ENCODE measurements around the gene TPGS1. TPM values are rescaled to one million over a fixed set of nuclear protein-coding genes. Genes with fewer than 3 reads are reported as not detected.

TPGS1 gene
- total RNA-seq, 1 experiment from 2014 or later = 13.8 TPM

DNA sequence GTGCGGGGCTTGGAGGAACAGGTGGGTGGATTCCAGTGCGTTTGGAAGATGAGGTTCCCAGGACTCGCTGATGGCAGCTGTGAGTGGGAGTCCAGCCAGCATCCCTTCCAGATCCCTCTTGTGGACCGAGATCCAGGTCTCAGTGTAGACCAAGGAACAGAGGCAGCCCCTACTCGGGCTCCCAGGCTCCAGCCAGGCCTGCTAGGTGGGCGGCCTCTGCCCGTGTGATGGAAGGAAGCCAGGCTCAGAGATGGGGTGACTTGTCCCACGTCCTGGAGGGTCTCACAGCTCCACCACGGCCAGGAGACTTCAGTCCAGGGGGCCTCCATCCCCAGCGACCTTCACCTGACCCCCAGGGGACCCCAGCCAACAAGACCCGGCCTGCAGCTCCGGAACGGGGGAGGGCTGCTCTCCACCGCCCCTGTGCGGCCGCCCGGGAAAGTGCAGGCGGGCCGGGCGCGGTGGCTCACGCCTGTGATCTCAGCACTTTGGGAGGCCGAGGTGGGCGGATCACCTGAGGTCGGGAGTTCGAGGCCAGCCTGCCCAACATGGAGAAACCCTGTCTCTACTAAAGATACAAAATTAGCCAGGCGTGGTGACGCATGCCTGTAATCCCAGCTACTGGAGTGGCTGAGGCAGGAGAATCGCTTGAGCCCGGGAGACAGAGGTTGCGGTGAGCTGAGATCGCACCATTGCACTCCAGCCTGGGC lies 11.7 kb upstream of the TPGS1 start:
- H3K27ac ChIP-seq = no peak overlapping the region
- BruUV-seq (replicated peaks) = no TSS peak
- no peak overlapping the region for H2AFZ ChIP-seq
- TF ChIP-seq EZH2 (IDR thresholded peaks at IDR 0.05; ENCODE audit: low read depth) = no peak
- TF ChIP-seq, protein P1, sequence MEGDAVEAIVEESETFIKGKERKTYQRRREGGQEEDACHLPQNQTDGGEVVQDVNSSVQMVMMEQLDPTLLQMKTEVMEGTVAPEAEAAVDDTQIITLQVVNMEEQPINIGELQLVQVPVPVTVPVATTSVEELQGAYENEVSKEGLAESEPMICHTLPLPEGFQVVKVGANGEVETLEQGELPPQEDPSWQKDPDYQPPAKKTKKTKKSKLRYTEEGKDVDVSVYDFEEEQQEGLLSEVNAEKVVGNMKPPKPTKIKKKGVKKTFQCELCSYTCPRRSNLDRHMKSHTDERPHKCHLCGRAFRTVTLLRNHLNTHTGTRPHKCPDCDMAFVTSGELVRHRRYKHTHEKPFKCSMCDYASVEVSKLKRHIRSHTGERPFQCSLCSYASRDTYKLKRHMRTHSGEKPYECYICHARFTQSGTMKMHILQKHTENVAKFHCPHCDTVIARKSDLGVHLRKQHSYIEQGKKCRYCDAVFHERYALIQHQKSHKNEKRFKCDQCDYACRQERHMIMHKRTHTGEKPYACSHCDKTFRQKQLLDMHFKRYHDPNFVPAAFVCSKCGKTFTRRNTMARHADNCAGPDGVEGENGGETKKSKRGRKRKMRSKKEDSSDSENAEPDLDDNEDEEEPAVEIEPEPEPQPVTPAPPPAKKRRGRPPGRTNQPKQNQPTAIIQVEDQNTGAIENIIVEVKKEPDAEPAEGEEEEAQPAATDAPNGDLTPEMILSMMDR (conservative IDR thresholded peaks at IDR 0.05) = peak; percentile 89
- no peaks in the 10 kb centered on the region for H3K9me3 ChIP-seq (ENCODE audit: insufficient read depth, low read depth)
- intact Hi-C loops (cut with micrococcal nuclease; ENCODE audit: unreplicated experiment) = no loop called here
- H4K20me1 ChIP-seq (ENCODE audit: insufficient read depth) = no peaks in the 10 kb centered on the region
- H3K27me3 ChIP-seq (ENCODE audit: insufficient read depth, low read depth) = no peaks in the 10 kb centered on the region
- H3K4me2 ChIP-seq = no peak overlapping the region
- H3F3A ChIP-seq (ENCODE audit: insufficient read depth, low read depth) = peaks cover 41% of the 10 kb centered on the region
- peak in 1 of 2 experiments; percentile 43 for DNase-seq
- no peaks in the 10 kb centered on the region for H3K9me2 ChIP-seq (ENCODE audit: insufficient read depth)
- no peaks in the 10 kb centered on the region for H3K79me2 ChIP-seq (ENCODE audit: low read depth)
- ChIA-PET CTCF (no interaction called here), POLR2A (ENCODE audit: unreplicated experiment) (no interaction called here)
- H3K36me3 ChIP-seq (ENCODE audit: low read depth) = no peaks in the 10 kb centered on the region
- no peaks in the 10 kb centered on the region for H3K4me1 ChIP-seq (replicated peaks; ENCODE audit: insufficient read depth)
- no peak overlapping the region for H3K4me3 ChIP-seq

DNA sequence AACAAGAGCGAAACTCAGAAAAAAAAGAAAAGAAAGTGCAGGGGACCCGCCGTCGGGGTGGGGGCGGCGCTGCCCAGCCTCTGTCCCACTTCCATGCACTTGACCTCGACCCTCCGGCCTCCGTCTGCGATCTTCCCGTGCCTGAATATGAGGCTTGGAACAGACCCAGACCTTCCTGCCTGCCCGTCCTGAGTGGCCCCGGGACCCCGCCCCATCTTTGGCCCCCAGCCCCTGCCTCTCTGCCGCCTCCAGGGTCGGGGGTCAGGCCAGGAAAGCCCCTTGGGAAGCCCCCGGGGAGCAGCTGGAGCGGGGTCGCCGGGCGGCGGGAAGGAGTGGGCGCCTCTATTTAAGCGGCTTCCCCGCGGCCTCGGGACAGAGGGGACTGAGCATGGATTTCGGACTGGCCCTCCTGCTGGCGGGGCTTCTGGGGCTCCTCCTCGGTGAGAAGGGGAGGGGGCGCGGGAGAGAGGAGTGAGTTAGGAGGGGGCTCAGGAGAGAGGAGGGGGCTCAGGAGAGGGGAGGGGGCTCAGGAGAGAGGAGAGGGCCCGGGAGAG lies 11.1 kb upstream of the TPGS1 start, which contains the start of gene MADCAM1:
Gene MADCAM1, plus strand, starts transcription at position 375 of the 554 bp plus-strand sequence. Its CDS starts 14 bp downstream, at position 389.
- Histone ChIP-seq H3K4me1 (replicated peaks; ENCODE audit: insufficient read depth) (no peaks in the 10 kb centered on the region), H3K9me3 (ENCODE audit: insufficient read depth, low read depth) (no peaks in the 10 kb centered on the region), H3K27ac (no peak within 1 kb of the TSS), H3K36me3 (ENCODE audit: low read depth) (no peaks in the 10 kb centered on the region), H3K4me2 (no peak within 1 kb of the TSS), H4K20me1 (ENCODE audit: insufficient read depth) (no peaks in the 10 kb centered on the region), H3K4me3 (no peak within 1 kb of the TSS), H3K9me2 (ENCODE audit: insufficient read depth) (no peaks in the 10 kb centered on the region), H3F3A (ENCODE audit: insufficient read depth, low read depth) (peaks cover 37% of the 10 kb centered on the region), H2AFZ (no peak within 1 kb of the TSS), H3K27me3 (ENCODE audit: insufficient read depth, low read depth) (no peaks in the 10 kb centered on the region), H3K79me2 (ENCODE audit: low read depth) (no peaks in the 10 kb centered on the region)
- BruUV-seq (replicated peaks) = no TSS peak
- TF ChIP-seq, protein P1 (conservative IDR thresholded peaks at IDR 0.05) = no peak
- no peak for TF ChIP-seq EZH2 (IDR thresholded peaks at IDR 0.05; ENCODE audit: low read depth)
- intact Hi-C loops (cut with micrococcal nuclease; ENCODE audit: unreplicated experiment) = no loop called here
- ChIA-PET POLR2A (ENCODE audit: unreplicated experiment) (no interaction called here), CTCF (no interaction called here)
- DNase-seq = no peak

- H4K20me1 ChIP-seq (ENCODE audit: insufficient read depth) = no peaks in the 10 kb centered on the region
- H3K9me3 ChIP-seq (ENCODE audit: insufficient read depth, low read depth) = no peaks in the 10 kb centered on the region
- BruUV-seq (replicated peaks) = no TSS peak
- ChIA-PET POLR2A (ENCODE audit: unreplicated experiment) (no interaction called here), CTCF (no interaction called here)
- no peaks in the 10 kb centered on the region for H3K9me2 ChIP-seq (ENCODE audit: insufficient read depth)
- no peak for DNase-seq
- H3K27ac ChIP-seq = no peak overlapping the region
- H3K79me2 ChIP-seq (ENCODE audit: low read depth) = no peaks in the 10 kb centered on the region
- H3K4me1 ChIP-seq (replicated peaks; ENCODE audit: insufficient read depth) = no peaks in the 10 kb centered on the region
- no peak overlapping the region for H2AFZ ChIP-seq
- H3K4me3 ChIP-seq = no peak overlapping the region
- intact Hi-C loops (cut with micrococcal nuclease; ENCODE audit: unreplicated experiment) = no loop called here
- TF ChIP-seq, protein P1 (conservative IDR thresholded peaks at IDR 0.05) = no peak
- TF ChIP-seq EZH2 (IDR thresholded peaks at IDR 0.05; ENCODE audit: low read depth) = no peak
- H3K27me3 ChIP-seq (ENCODE audit: insufficient read depth, low read depth) = no peaks in the 10 kb centered on the region
- no peaks in the 10 kb centered on the region for H3K36me3 ChIP-seq (ENCODE audit: low read depth)
- peaks cover 35% of the 10 kb centered on the region; the same call in 1 of the 2 replicates for H3F3A ChIP-seq (ENCODE audit: insufficient read depth, low read depth)
- no peak overlapping the region for H3K4me2 ChIP-seq
Measured at GRCh38 chr19:496986-497385, 10.3 kb upstream of the TPGS1 start.

Measured in PC-9 (cell line).